Body of pancreas (tissue), 4 donors: ENCODE results near the gene SLC22A15.

Source experiments
- CTCF ChIP-seq, 7 experiments: fragments of 450-650 bp in 4 of 7; fragments of 200-600 bp in 3 of 7; sonication (generic) in 3 of 7; IDR thresholded peaks; one replicate each; pipeline ENCODE4 v1.5.1; 2016 to 2019; ENCODE audit warnings: antibody characterized with exemption in 7 of 7
- POLR2A ChIP-seq, 3 donors: fragments of 450-650 bp; IDR thresholded peaks; one replicate each; pipeline ENCODE4 v1.6.1; 2016; ENCODE audit warnings: antibody characterized with exemption in 3 of 3, mild to moderate bottlenecking in 2 of 3

- TF ChIP-seq CTCF (IDR thresholded peaks at IDR 0.05) (no peak), POLR2A (IDR thresholded peaks at IDR 0.05) (no peak)
Measured at GRCh38 chr1:115939455-115939854, 36.9 kb upstream of the SLC22A15 start.
